NB4 (cell line): ENCODE results near the gene GNAT3.

ENCODE experiments used
- DNase-seq: peaks from one replicate; pipeline ENCODE4 v3.0.0; 2010; ENCODE audit warnings: low read depth
- H3K4me3 ChIP-seq: one replicate; pipeline ENCODE4 v1.5.1; 2011; ENCODE audit warnings: mild to moderate bottlenecking, low read depth, low read length, moderate library complexity
- MYC ChIP-seq: IDR thresholded peaks from 2 replicates; pipeline ENCODE4 v1.6.1; 2011; ENCODE audit warnings: low read depth, low read length
- POLR2A ChIP-seq: IDR thresholded peaks from 2 replicates; pipeline ENCODE4 v1.6.1; 2011; ENCODE audit warnings: mild to moderate bottlenecking; ENCODE audit not compliant: insufficient read length; ENCODE audit errors: extremely low read depth
- TF ChIP-seq, protein P1 (sequence below): IDR thresholded peaks from 2 replicates; pipeline ENCODE4 v1.6.1; 2011; ENCODE audit warnings: low read depth, low read length
- TF ChIP-seq, protein P2 (sequence below): IDR thresholded peaks from one replicate; pipeline ENCODE4 v1.5.1; 2012; ENCODE audit warnings: low read depth, low read length

The GNAT3 gene

DNA sequence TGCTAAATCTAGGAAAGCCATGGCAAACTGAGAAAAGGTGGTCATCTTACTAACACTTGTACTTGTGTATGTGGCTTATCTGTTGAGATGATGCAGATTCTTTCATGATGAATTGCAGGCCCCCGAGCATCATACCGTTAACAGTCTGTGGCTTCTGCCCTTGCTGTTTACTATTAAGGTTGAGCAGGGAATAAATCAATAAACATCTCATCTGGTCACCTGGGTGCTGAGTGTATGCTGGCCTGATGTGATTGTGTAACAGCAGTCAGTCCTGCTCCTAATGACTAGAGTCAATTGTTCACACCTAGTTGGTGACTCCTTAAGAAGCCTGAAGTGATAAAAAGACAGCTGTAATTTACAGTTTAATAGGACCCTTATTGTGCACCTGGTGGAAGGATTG lies 8.3 kb upstream of the GNAT3 start:
- no peak overlapping the region for H3K4me3 ChIP-seq
- no peak for DNase-seq
- TF ChIP-seq, protein P1, sequence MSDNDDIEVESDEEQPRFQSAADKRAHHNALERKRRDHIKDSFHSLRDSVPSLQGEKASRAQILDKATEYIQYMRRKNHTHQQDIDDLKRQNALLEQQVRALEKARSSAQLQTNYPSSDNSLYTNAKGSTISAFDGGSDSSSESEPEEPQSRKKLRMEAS, result no peak
- TF ChIP-seq MYC (no peak), POLR2A (no peak)
- TF ChIP-seq, protein P2, sequence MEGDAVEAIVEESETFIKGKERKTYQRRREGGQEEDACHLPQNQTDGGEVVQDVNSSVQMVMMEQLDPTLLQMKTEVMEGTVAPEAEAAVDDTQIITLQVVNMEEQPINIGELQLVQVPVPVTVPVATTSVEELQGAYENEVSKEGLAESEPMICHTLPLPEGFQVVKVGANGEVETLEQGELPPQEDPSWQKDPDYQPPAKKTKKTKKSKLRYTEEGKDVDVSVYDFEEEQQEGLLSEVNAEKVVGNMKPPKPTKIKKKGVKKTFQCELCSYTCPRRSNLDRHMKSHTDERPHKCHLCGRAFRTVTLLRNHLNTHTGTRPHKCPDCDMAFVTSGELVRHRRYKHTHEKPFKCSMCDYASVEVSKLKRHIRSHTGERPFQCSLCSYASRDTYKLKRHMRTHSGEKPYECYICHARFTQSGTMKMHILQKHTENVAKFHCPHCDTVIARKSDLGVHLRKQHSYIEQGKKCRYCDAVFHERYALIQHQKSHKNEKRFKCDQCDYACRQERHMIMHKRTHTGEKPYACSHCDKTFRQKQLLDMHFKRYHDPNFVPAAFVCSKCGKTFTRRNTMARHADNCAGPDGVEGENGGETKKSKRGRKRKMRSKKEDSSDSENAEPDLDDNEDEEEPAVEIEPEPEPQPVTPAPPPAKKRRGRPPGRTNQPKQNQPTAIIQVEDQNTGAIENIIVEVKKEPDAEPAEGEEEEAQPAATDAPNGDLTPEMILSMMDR, result no peak

DNA sequence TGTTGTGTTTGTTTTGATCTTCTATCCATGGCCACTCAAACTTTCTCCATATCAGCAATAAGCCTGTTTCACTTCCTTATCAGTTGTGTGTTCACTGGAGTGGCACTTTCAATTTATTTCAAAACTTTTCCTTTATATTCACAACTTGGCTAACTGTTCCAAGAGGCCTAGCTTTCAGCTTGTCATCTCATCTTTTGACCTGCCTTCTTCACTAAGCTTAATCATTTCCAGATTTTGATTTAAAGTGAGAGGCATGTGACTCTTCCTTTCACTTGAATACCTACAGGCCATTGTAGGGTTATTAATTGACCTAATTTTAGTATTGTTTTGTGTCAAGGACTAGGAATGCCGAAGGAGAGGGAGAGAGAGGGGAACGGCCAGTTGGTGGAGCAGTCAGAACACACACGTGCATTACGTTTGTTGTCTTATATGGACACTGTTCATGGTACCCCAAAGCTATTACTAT lies 5.5 kb upstream of the GNAT3 start:
- TF ChIP-seq, protein P1, result no peak
- TF ChIP-seq MYC (no peak), POLR2A (no peak)
- TF ChIP-seq, protein P2, result no peak
- no peak for DNase-seq
- no peak overlapping the region for H3K4me3 ChIP-seq

DNA sequence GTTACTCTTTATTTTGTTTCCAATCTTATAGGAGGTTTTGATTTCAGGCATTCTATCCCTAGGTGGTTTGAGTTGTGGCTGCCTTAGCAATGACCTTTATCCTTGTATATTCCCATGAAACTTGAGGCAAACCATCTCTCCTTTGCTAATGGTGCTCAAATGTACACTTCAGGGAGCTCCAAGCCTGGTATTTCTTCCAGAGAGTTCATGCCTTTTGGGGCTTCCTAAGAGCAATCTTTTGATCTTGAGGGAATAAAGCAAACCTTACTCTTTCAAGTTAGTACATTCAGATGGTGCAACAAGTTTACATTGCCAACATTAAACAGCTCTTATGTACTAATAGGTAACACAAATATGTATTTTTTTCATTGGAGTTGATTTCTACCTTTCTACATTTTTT lies 3.4 kb upstream of the GNAT3 start:
- no peak overlapping the region for H3K4me3 ChIP-seq
- no peak for DNase-seq
- TF ChIP-seq, protein P1, result no peak
- TF ChIP-seq, protein P2, result no peak
- TF ChIP-seq POLR2A (no peak), MYC (no peak)

DNA sequence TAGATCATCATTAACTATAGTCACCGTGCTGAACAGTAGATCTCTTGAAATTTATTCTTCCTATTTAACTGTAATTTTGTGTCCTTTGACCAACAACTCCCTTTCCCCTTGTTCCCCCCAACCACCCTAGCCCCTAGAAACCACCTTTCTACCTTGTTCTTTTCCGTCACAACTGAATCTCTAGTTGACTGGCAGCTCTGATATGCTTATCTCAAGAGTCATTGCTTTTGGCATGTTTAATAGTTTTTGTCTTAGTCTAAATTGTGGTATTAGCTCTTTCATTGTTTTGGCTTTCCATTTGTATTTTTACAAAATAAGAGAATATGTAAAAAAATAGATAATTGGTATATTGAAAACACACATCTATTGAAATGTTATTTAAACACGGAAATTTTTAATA lies 1.8 kb downstream of the GNAT3 start:
- no peak for TF ChIP-seq POLR2A
- no peak for DNase-seq
- no peak overlapping the region for H3K4me3 ChIP-seq

DNA sequence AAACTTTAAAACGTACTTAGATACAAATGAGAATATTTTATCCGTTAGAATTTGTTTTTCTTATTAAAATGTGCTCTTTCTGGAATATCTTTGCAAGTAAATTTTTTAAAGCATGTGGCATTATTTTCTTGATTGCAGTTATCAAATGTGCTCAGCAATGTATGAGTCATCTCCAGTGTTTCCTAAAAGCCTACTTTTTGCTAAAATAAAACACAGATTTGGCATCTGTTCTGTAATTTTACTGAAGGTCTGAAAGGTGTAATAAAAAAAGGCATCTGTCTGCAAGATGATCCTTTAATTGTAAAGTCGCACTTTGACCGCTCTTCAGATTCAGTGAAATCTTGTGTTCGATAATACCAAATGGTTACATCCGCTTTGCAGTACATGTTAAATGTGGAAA lies 3.4 kb downstream of the GNAT3 start:
- H3K4me3 ChIP-seq, result no peak overlapping the region
- no peak for DNase-seq
- no peak for TF ChIP-seq MYC
- TF ChIP-seq, protein P2, result no peak
- TF ChIP-seq, protein P1, result no peak
- no peak for TF ChIP-seq POLR2A

DNA sequence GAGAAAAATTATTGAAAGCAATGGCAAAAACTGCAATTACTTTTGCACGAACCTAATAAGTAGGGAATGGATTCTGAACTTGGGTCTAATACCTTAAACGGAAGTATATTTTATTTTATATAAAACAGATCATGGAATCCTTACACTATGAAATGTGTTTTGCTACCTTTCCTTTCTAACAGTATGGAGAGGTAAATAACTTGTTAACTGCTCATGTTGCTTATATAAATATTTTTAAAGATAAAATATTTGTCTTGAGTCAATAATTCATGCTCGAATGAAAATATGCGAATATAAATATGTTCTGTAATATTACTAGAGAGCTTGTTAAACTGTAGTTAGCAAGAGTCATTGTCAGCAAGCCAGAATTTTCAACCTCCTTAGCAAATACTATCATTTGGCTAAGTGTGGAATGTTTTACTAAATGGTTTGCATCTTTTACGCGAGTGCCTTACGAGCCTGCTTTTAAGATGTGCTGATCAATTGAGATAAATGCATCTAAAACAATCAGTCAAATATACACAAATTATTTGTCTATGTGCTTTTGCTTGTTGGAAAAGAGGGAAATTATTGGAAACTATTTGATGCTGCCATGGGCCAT lies 5.9 kb downstream of the GNAT3 start:
- TF ChIP-seq MYC (no peak), POLR2A (no peak)
- TF ChIP-seq, protein P1, result no peak
- TF ChIP-seq, protein P2, result no peak
- no peak overlapping the region for H3K4me3 ChIP-seq
- DNase-seq, result no peak
